H1 (cell line): Measurements from ENCODE around the gene KCTD16.

ENCODE experiments used
- ASH2L ChIP-seq: fragments of 200-600, 300-600 bp; sonication (generic); IDR thresholded peaks from one replicate; pipeline ENCODE4 v1.7.1; 2017; ENCODE audit warnings: low read length
- GABPA ChIP-seq: IDR thresholded peaks from 2 replicates; pipeline ENCODE4 v1.6.1; 2011; ENCODE audit warnings: mild to moderate bottlenecking, low read length, moderate library complexity, borderline replicate concordance; ENCODE audit not compliant: insufficient read depth
- POLR2AphosphoS5 ChIP-seq: IDR thresholded peaks from 2 replicates; pipeline ENCODE4 v1.6.1; 2011; ENCODE audit warnings: low read depth, low read length
- RFX5 ChIP-seq: IDR thresholded peaks from 2 replicates; pipeline ENCODE4 v1.6.1; 2011; ENCODE audit warnings: low read depth, low read length, improper control_type of control experiment, borderline replicate concordance
- RXRA ChIP-seq: IDR thresholded peaks from 2 replicates; pipeline ENCODE4 v1.6.1; 2011; ENCODE audit warnings: low read depth, mild to moderate bottlenecking, low read length, moderate library complexity; ENCODE audit not compliant: insufficient read depth

GRCh38 chr5:144177548-144177947 lies 6.9 kb downstream of the KCTD16 start:
- TF ChIP-seq RFX5 (no peak), GABPA (no peak), RXRA (no peak), POLR2AphosphoS5 (no peak), ASH2L (no peak)
